DND-41 (cell line): Measurements from ENCODE around the gene FTO.

Experiments used
- CTCF ChIP-seq: IDR thresholded peaks from 2 replicates; pipeline ENCODE4 v1.5.1; 2012; ENCODE audit warnings: borderline replicate concordance, low read length, moderate library complexity, mild to moderate bottlenecking; ENCODE audit not compliant: poor library complexity, severe bottlenecking; ENCODE audit errors: extremely low read depth
- EZH2 ChIP-seq: IDR thresholded peaks from 3 replicates; pipeline ENCODE4 v1.6.1; 2012; ENCODE audit warnings: borderline replicate concordance, low read depth, mild to moderate bottlenecking, moderate library complexity, low read length, inconsistent platforms; ENCODE audit not compliant: severe bottlenecking

- TF ChIP-seq CTCF, result no peak
- TF ChIP-seq EZH2, result no peak
These were observed 22.6 kb upstream of the FTO start for GRCh38 chr16:53681354-53681753.
